B cell (primary cell): ENCODE measurements around the gene HS3ST5. TPM values are rescaled to one million over a fixed set of nuclear protein-coding genes. Genes with fewer than 3 reads are reported as not detected.

Source experiments
- ATAC-seq: fragments of 200-7000 bp; cut with Tn5 transposase; one replicate; pipeline ENCODE4 v1.10.0; 2021; ENCODE audit warnings: low read depth, mild to moderate bottlenecking, moderate number of reproducible peaks, moderate library complexity
- CTCF ChIA-PET: fragments of 350-600 bp; sonication (Branson Sonifier 250); formaldehyde crosslinking; loops from one replicate; lab custom pipeline; 2021; ENCODE audit warnings: antibody characterized with exemption, inconsistent platforms; lab: Charles Lee
- POLR2A ChIA-PET: fragments of 350-600 bp; sonication (Branson Sonifier 250); formaldehyde crosslinking; loops from one replicate; lab custom pipeline; 2021; ENCODE audit warnings: antibody characterized with exemption; lab: Charles Lee
- DNase-seq: peaks from one replicate; pipeline ENCODE4 v3.0.0; 2013
- H2AFZ ChIP-seq: 2 replicates; pipeline ENCODE4 v1.6.1; 2012; ENCODE audit warnings: mild to moderate bottlenecking, low read depth, low read length; ENCODE audit not compliant: insufficient read depth, poor library complexity, severe bottlenecking
- H3K27ac ChIP-seq, 2 donors: 1 replicate in 1 of 2; 2 replicates in 1 of 2; pipeline ENCODE4 v1.5.1; 2012 to 2013; ENCODE audit warnings: low read length in 2 of 2, mild to moderate bottlenecking in 2 of 2, moderate library complexity in 1 of 2
- H3K27me3 ChIP-seq, 4 experiments: fragments of 200-600 bp in 1 of 4; sonication (generic) in 1 of 4; replicated peaks in 1 of 4; 1 replicate in 2 of 4; 2 replicates in 2 of 4; pipeline versions ENCODE4 v1.6.1 to v1.7.0; 2013 to 2016; ENCODE audit warnings: low read length in 3 of 4, mild to moderate bottlenecking in 2 of 4, mixed read lengths in 1 of 4, moderate library complexity in 1 of 4; ENCODE audit not compliant: insufficient read depth in 4 of 4, control insufficient read depth in 3 of 4; ENCODE audit errors: control extremely low read depth in 1 of 4
- H3K36me3 ChIP-seq, 2 experiments: replicated peaks in 1 of 2; 1 replicate in 1 of 2; 2 replicates in 1 of 2; pipeline versions ENCODE4 v1.6.1 to v1.7.1; 2013; ENCODE audit warnings: low read length in 1 of 2; ENCODE audit not compliant: insufficient read depth in 2 of 2, control insufficient read depth in 1 of 2; ENCODE audit errors: control extremely low read depth in 1 of 2, extremely low read depth in 1 of 2
- H3K4me1 ChIP-seq, 2 donors: fragments of 200-600 bp in 1 of 2; sonication (generic) in 1 of 2; 1 replicate in 1 of 2; 2 replicates in 1 of 2; pipeline versions ENCODE4 v1.5.1 to v1.6.1; 2013 to 2017; ENCODE audit warnings: low read length in 2 of 2; ENCODE audit not compliant: control insufficient read depth in 2 of 2, insufficient read depth in 2 of 2
- H3K4me2 ChIP-seq: replicated peaks from 2 replicates; pipeline ENCODE3; 2012; ENCODE audit warnings: mild to moderate bottlenecking, low read depth, low read length; ENCODE audit not compliant: poor library complexity, severe bottlenecking
- H3K4me3 ChIP-seq, 5 experiments: fragments of 200-600 bp in 1 of 5; sonication (generic) in 1 of 5; 1 replicate in 3 of 5; 2 replicates in 2 of 5; pipeline versions ENCODE4 v1.5.1 to v1.7.0; 2011 to 2016; ENCODE audit warnings: low read length in 4 of 5, mild to moderate bottlenecking in 4 of 5, low read depth in 2 of 5, control low read depth in 1 of 5, moderate library complexity in 1 of 5; ENCODE audit not compliant: insufficient read depth in 1 of 5; ENCODE audit errors: control extremely low read depth in 1 of 5, extremely low read depth in 1 of 5
- H3K79me2 ChIP-seq: fragments of 200-600 bp; sonication (generic); one replicate; pipeline ENCODE4 v1.6.0; 2016; ENCODE audit warnings: low read length; ENCODE audit not compliant: control insufficient read depth, insufficient read depth
- H3K9ac ChIP-seq: fragments of 200-600 bp; sonication (generic); 2 replicates; pipeline ENCODE4 v1.6.1; 2017; ENCODE audit warnings: mild to moderate bottlenecking, low read length, moderate library complexity
- H3K9me3 ChIP-seq, 3 donors: one replicate each; pipeline versions ENCODE4 v1.6.1 to v1.7.1; 2013; ENCODE audit warnings: low read length in 2 of 3; ENCODE audit not compliant: control insufficient read depth in 2 of 3, insufficient read depth in 1 of 3; ENCODE audit errors: control extremely low read depth in 1 of 3
- H4K20me1 ChIP-seq: 2 replicates; pipeline ENCODE4 v1.6.0; 2012; ENCODE audit warnings: mild to moderate bottlenecking, low read length; ENCODE audit not compliant: insufficient read depth, control insufficient read depth, poor library complexity, severe bottlenecking
- H3K27ac Mint-ChIP-seq: one replicate; pipeline ENCODE4 v1.8.0; 2021; ENCODE audit warnings: mixed read lengths
- H3K27me3 Mint-ChIP-seq: one replicate; pipeline ENCODE4 v1.8.0; 2021; ENCODE audit warnings: mixed read lengths
- H3K4me1 Mint-ChIP-seq: one replicate; pipeline ENCODE4 v1.8.0; 2021; ENCODE audit warnings: mixed read lengths
- H3K4me3 Mint-ChIP-seq: one replicate; pipeline ENCODE4 v1.8.0; 2021; ENCODE audit warnings: mixed read lengths
- H3K9me3 Mint-ChIP-seq: one replicate; pipeline ENCODE4 v1.8.0; 2022; ENCODE audit warnings: mixed read lengths; ENCODE audit not compliant: insufficient read depth
- CTCF ChIP-seq: fragments of 200-600 bp; IDR thresholded peaks from one replicate; pipeline ENCODE4 v1.8.0; 2022; ENCODE audit warnings: antibody characterized with exemption, mild to moderate bottlenecking
- EZH2 ChIP-seq: IDR thresholded peaks from 2 replicates; pipeline ENCODE4 v1.6.1; 2012; ENCODE audit warnings: borderline replicate concordance, low read depth, mild to moderate bottlenecking, moderate library complexity, low read length; ENCODE audit not compliant: insufficient read depth, poor library complexity, severe bottlenecking
- WGBS: methylation state at CpG from one replicate; pipeline ENCODE4 v1.1.5; 2013; ENCODE audit warnings: missing lambda C conversion rate; ENCODE audit not compliant: insufficient coverage; 5-methylcytosine and 5-hydroxymethylcytosine counted together
- intact Hi-C: fragments of 100-400 bp; cut with micrococcal nuclease; formaldehyde crosslinking; loops from one replicate; pipeline ENCODE4 v1.10.0; 2022
- polyA plus RNA-seq: library from polyadenylated mRNA; depleted of rRNA; stranded (reverse); fragments of >200 nt; gene quantifications from 2 replicates; pipeline ENCODE4 v1.2.3, GENCODE V29; 2012
- total RNA-seq, 2 donors: library from RNA; stranded (reverse); fragments of 120-200 nt in 1 of 2; gene quantifications; 1 replicate in 1 of 2; 2 replicates in 1 of 2; pipeline versions ENCODE4 v1.2.3 to v1.2.4, GENCODE V29; 2013 to 2022

Gene HS3ST5
- total and polyA plus RNA-seq, 2 donors (not counting 1 experiment from before 2014, with no cell fraction given) = not detected

- DNase-seq = no peak
- Histone ChIP-seq H3K9me3 (no peaks in the 10 kb centered on the region), H3K36me3 (no peaks in the 10 kb centered on the region), H3K27me3 (no peaks in the 10 kb centered on the region), H3K9ac (no peak overlapping the region), H3K4me3 (no peak overlapping the region), H3K79me2 (no peaks in the 10 kb centered on the region), H3K4me1 (no peaks in the 10 kb centered on the region), H4K20me1 (no peaks in the 10 kb centered on the region), H3K4me2 (no peak overlapping the region), H3K27ac (no peak overlapping the region), H2AFZ (no peak overlapping the region)
- no peaks in the 10 kb centered on the region for H3K27me3 Mint-ChIP-seq
- no peaks in the 10 kb centered on the region for H3K9me3 Mint-ChIP-seq
- ChIA-PET POLR2A (no interaction called here), CTCF (no interaction called here)
- no peak overlapping the region for H3K27ac Mint-ChIP-seq
- intact Hi-C loops = no loop called here
- WGBS = 85% methylated on average over 2 of the region's 3 CpGs
- TF ChIP-seq CTCF = no peak
- TF ChIP-seq EZH2 = no peak
- no peak for ATAC-seq
- no peak overlapping the region for H3K4me3 Mint-ChIP-seq
- H3K4me1 Mint-ChIP-seq = no peaks in the 10 kb centered on the region
These were observed 141.9 kb downstream of the HS3ST5 start for GRCh38 chr6:114200891-114201290.

- no peaks in the 10 kb centered on the region for H3K36me3 ChIP-seq
- H4K20me1 ChIP-seq = no peaks in the 10 kb centered on the region
- H3K27ac ChIP-seq = no peak overlapping the region
- ATAC-seq = no peak
- POLR2A ChIA-PET = no interaction called here
- no peak overlapping the region for H2AFZ ChIP-seq
- intact Hi-C loops = no loop called here
- H3K79me2 ChIP-seq = no peaks in the 10 kb centered on the region
- H3K4me1 ChIP-seq = no peaks in the 10 kb centered on the region
- H3K4me3 ChIP-seq = no peak overlapping the region
- CTCF ChIA-PET = no interaction called here
- no peaks in the 10 kb centered on the region for H3K9me3 ChIP-seq
- no peaks in the 10 kb centered on the region for H3K9me3 Mint-ChIP-seq
- H3K9ac ChIP-seq = no peak overlapping the region
- H3K27me3 Mint-ChIP-seq = no peaks in the 10 kb centered on the region
- DNase-seq = no peak
- no peaks in the 10 kb centered on the region for H3K27me3 ChIP-seq
- 69% methylated on average over 4 of the region's 7 CpGs for WGBS
- H3K27ac Mint-ChIP-seq = no peak overlapping the region
- no peak overlapping the region for H3K4me2 ChIP-seq
- TF ChIP-seq CTCF (no peak), EZH2 (no peak)
- H3K4me3 Mint-ChIP-seq = no peak overlapping the region
- H3K4me1 Mint-ChIP-seq = no peaks in the 10 kb centered on the region
These were observed 147.0 kb downstream of the HS3ST5 start for GRCh38 chr6:114195631-114196403.
